Activated T-cell treated with anti-CD3 and anti-CD28 coated beads, Interleukin-2, amount 50 U/mL, for 1 hour (primary cell): ENCODE results near the gene NUP58.

Experiments
- DNase-seq: peaks from one replicate; pipeline ENCODE4 v3.0.0-alpha.2; 2020

The NUP58 gene

DNA sequence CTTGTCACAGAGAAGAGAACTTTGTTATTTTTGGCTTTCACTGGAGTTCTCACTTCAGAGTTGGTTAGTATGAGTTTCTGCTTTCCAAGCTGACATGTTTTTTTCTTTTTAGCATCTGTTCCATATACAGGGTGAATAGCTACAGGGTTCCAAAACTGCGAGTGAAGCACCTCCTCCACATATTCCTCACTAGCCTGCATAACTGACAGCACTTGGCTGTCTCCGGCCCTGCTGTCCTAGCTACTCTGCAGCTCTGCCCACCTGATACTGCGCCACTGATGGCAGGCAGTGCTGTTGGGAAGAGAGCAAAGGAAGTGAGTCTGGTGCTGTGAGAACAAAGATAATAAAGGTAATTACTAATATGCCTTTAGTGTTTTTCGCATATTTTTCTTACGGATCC lies 77.1 kb downstream of the NUP58 start:
- DNase-seq, result no peak

DNA sequence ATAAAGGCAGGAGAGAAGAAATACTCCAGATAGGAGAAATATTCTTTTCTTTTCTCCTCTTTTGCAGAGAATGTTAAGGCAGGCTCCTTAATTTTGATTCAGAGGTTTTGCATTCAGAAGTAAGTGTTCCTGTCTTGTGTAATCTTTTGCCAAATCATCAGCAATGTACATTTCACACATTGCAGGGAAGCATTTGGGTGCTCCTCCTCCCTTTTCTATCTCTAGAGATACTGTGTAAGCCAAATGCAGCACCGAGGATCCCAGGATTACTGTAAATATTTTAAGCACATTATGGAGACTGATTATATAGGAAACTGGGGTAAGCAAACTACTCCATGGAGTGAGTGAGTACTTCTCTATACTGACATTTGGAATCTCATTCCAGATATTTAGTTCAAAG lies 77.6 kb downstream of the NUP58 start:
- DNase-seq, result no peak

DNA sequence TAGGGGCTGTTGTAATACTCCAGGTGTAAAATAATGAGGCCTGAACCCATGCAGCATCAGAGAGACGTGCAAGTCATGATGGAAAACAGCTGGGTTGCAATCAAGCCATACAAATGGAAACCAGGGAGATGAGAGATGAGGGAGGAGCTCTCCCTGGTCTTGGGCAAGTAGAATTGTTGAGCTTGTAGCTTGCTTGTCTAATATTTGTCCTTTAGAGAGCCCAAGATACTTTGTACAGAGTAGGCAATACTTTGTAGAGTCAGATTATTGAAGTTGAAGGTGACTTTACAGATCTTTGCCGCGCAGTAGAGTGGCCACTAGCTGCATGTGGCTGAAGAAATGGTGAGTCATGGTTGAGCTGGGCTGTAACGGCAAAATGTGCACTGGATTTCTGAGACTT lies 78.7 kb downstream of the NUP58 start:
- DNase-seq, result no peak

DNA sequence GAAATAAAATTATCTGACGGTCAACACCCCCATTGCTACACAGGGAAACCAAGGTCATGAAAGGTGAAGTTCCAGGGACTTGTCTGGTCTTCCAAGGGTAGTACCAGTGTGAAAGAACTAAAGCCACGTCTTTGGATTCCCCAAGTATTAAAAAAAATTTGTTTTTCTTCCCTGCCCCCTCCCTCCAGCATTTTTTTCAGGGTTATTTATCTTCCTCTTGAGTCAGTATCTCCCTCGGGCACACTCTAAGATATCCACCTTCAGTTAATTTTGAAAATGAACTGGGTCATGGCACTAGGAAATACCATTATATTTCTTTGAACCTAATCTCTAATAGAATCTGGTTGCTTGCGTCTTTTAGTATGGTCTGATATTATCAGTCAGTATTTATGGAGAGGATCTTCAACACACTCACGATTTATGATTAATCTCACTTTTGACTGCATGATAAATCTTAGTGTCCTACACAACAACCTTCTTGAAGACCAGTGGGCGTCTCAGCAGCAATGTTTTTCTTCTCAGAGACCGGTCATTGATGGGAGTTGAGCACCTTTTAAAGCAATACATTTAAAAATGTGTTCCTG lies 79.4 kb downstream of the NUP58 start:
- no peak for DNase-seq

DNA sequence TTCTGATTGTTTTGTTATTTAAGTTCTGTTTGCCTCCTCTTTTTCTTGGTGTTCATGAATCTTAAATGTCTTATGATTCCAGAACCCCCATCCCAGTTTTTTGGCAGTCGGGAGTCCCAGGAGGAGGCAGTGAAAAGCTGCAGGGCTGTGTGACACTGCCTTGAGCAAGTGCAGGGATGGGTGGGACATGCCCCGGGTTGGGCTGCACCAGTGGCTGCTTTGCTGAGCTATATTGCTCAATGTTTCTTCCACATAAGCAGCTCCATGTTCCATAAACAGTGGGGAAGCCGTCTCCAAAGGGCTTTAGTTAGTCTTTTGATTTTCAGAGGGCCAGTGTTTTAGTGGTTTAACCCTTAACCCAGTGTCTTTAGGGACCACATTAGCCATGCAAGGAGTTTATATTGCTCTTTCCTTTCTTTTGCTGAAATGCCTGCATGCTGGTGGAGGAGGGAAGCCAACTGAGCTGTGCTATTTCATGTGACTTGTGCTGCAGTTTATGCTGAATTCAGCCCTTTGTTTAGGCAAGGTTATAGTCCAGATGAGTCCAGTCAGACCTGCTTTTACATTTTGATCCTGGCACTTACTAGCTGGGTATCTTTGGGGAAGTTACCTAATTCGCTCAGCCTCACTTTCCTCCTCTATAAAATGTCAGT lies 83.5 kb downstream of the NUP58 start:
- DNase-seq, result no peak

DNA sequence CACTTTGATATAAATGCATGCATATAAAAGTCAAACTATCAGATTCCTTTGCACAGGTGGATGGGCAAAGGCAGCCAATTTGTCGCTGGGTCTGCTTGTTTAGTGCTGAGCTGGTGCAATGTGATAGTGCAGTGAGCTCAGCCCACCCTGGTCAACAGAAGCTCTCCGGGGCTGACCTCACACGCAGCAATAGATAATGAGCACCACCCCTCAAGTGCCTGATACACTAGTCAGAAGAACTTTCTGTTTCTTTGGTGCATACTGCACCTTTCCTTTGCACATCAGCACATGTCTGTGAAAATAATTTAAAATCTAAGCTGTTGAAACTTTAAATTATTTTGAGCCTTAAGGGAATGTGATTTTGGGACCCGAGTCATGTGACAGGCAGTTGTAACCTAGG lies 90.5 kb downstream of the NUP58 start:
- DNase-seq, result no peak
